Activated CD8-positive, alpha-beta memory T cell treated with anti-CD3 and anti-CD28 coated beads, Interleukin-2, amount 50 U/mL, for 48 hours (primary cell): ENCODE results near the gene PEX1.
"Not testable (repeated sequence)": the region's sequence is repeated elsewhere in the genome, so short reads cannot be mapped to it uniquely, and the experiment has no call there.

Experiments used
- DNase-seq: peaks from one replicate; pipeline ENCODE4 v3.0.0-alpha.2; 2020

Gene PEX1

GRCh38 chr7:92503767-92504166, 24.6 kb downstream of the PEX1 start:
- DNase-seq: no peak

GRCh38 chr7:92498557-92498956, 29.8 kb downstream of the PEX1 start:
- DNase-seq: no peak

DNA sequence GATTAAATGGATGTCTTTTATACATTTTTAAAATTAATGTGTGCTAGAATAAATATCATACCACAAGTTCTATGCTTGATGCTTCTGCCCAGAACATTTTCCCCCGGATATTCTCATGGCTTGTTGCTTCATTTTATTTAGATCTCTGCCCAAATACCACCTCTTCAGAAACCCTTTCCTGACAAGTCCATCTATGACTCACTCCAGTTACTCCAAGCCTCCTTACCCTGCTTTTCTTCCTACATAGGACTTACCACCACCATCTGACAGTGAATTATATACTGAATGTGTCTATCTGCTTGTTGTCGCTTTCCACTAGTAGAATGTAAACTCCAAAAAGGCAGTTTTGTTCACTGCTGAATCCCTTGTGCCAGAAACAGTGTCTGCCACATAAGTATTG, 31.4 kb downstream of the PEX1 start:
- no peak for DNase-seq

- no peak for DNase-seq
Observed at GRCh38 chr7:92489634-92490033, 38.7 kb downstream of the PEX1 start.

DNA sequence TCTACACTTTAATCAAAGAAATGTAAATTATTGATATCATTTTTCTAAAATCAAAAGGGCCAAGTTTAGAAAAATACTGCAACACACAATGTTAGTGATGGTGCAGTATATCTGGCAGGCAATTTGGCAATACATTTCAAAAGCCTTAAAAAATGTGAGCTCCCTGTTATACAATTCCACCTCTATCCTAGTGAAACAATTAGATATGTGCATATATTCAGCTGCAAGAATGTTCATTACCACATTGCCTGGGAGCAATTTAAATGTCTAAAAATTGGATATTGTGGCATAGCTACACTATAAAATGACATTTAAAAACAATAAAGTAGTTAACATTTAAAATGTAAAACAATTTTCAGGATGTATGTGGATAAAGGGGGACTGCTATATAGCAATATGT, 40.5 kb downstream of the PEX1 start:
- no peak for DNase-seq

GRCh38 chr7:92485974-92486373, 42.3 kb downstream of the PEX1 start:
- DNase-seq: no peak

DNA sequence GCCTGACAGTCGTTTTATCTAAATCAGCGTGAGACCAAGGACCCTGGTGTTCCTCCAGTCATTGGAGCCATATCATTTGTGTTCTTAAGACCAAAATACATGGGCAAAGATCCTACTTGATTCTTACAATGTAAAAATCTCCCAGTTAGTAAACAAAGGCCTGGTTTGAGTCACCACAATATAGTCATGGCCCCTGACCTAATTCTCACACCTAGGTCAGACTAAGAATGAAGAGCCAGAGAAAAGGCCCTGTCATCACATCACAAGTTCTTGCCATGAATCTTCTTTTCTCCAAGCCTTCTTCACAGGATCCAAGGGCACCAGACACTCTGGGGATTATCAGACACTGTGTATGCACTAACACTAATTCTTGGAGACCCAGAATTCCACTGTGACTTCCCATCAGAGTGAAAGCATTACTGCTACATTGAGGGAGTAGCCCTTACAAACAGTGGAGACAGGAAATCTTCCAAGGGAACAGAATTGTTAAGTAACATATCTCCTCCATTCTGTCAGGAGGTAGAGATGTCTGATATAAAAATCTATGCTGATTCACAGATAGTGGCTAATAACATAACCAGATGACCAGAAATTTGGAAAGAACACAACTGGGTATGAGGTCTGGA, 42.9 kb downstream of the PEX1 start:
- no peak for DNase-seq

DNA sequence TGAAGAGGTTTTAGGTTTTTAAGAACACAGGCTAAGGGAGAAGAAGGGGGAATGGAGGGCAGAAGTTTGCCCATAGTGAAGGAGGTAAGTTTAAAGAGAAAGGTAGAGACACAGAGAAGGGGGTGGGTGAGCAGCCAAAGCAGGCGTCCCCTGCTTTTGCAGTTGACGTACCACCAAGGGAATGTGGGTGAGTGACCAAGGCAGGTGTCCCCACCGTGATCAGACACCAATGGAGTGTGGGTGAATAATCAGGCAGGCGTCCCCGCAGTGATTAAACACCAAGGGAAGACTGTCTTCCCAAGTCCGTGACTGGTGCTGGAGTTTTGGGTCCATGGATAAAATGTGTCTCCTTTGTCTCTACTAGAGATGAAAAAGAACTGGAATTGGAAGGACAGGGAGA, 44.1 kb downstream of the PEX1 start:
- not testable (repeated sequence) for DNase-seq

GRCh38 chr7:92483624-92484023, 44.7 kb downstream of the PEX1 start:
- DNase-seq: not testable (repeated sequence)

- not testable (repeated sequence) for DNase-seq
Observed at GRCh38 chr7:92479146-92479545, 49.2 kb downstream of the PEX1 start.

DNA sequence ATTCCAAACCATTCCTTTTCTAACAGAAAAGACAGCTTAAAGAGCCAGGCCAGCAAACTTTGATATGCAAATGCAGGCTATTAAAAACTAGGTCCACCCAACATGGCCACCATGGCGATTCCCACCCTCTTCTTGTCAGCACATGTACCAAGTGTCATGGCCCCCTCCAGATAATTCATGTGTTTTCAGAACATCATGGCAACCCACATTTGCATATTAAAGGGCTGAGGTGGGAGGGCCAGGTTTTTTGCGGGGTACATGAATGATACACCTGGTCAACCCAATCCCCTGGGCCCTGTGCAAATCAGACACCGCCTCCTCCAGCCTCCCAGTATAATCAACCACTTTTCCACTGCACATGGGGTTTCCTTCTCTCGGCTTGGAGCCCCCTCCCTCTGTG, 49.6 kb downstream of the PEX1 start:
- DNase-seq: no peak

- no peak for DNase-seq
Observed at GRCh38 chr7:92478095-92478494, 50.2 kb downstream of the PEX1 start.

- DNase-seq: not testable (repeated sequence)
Observed at GRCh38 chr7:92477681-92478080, 50.6 kb downstream of the PEX1 start, which contains the start of gene ERVW-1. Gene ERVW-1 (minus strand): TSS chr7:92477946. CDS start chr7:92470381, 7,565 bp downstream.

DNA sequence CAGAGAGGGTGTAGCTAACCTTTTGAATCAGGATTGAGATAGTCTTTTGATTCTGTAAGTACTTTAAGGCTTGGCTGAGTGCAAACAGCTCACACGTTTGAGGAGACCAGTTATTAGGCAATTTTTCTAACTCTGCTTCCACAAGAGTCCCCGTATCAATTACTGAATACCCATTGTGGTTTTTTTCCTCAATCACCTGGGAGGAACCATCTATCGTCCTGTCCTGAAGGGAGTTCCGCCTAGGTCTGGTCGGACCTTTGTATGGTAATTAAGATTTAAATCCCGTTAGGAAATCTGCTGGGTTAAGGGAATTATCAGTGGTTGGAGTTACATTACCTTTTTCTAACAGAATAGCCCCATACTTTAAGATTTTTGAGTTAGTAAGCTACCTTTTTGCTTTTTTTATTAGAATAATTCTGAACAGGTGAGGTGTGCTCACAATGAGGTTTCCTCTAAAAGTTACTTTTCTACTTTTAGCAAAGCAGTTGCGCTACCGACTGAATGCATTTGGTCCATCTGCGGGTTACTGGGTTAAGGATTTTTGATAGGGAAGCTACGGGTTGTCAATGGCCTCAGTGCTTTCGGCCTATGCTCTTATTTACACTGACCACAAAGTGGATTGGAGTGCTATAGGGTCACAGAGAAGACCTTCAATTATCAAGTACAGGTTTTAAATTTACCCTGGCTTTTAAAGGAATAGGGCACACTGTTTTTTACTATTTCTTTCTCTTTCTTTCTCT, 52.3 kb downstream of the PEX1 start:
- not testable (repeated sequence) for DNase-seq

GRCh38 chr7:92475261-92475770, 53.0 kb downstream of the PEX1 start:
- not testable (repeated sequence) for DNase-seq

- DNase-seq: not testable (repeated sequence)
Observed at GRCh38 chr7:92473989-92474388, 54.3 kb downstream of the PEX1 start.

DNA sequence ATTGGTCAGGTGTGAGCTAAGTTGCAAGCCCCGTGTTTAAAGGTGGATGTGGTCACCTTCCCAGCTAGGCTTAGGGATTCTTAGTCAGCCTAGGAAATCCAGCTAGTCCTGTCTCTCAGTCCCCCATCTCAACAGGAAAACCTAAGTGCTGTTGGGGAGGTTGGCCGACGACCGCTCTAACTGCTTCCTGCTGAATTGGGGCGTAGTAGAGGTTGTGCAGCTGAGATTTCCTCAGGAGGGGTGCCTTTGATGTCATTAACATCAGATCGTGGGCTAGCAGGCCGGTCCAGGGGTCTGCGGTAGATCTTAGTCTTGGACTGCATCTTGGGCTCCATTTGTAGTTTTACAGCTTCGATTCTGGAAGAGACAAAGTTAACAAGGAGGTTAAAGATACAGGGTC, 59.7 kb downstream of the PEX1 start:
- not testable (repeated sequence) for DNase-seq

- DNase-seq: no peak
Observed at GRCh38 chr7:92466682-92467081, 61.6 kb downstream of the PEX1 start.

GRCh38 chr7:92464515-92464914, 63.8 kb downstream of the PEX1 start:
- no peak for DNase-seq

GRCh38 chr7:92462560-92462959, 65.8 kb downstream of the PEX1 start:
- DNase-seq: no peak

DNA sequence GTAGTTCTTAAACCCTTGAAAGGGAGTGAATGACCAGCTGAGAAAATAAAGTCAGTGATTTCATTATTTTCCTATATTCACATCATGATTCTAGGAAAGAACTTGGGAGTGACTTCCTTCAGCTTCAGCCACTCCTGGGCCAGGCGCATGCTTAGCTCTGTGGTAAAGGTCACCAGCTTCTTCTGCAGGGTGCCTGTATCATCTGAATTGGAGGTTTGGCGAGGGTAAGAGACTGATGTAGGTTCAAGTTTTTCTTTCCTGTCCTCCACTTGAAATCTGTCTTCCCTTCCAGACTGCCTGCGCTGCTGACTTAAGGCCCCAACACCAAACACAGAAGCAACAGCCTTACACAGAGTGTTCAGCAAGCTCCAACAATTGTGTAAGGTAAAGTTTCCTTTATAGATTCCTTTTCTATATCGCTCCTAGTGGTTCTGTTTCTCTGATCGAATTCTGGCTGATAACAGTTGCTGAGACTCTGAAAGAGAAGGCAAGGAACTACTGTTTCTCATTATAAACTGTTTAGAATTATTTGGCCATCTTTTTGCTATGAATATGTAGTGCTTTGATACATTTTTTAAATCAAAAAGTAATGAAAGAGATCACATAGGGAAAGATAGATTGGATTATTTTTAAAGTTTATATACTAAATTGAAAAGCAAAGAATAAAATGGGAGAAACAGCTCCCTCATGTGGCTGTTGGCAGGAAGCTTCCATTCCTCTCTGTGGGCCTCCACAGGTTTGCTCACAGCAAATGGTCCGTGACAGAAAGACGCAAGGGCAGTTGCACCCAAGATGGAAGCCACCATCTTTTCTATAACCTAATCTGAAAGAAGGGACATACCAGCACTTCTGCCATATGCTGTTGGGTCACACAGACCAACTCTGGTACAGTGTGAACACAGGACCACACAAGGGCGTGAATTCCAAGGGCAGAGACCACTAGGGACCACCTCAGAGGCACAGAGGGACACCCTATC, 67.0 kb downstream of the PEX1 start:
- DNase-seq: no peak

GRCh38 chr7:92460510-92460909, 67.8 kb downstream of the PEX1 start:
- no peak for DNase-seq

- no peak for DNase-seq
Observed at GRCh38 chr7:92460109-92460508, 68.2 kb downstream of the PEX1 start.
